Activated B cell treated with CpG ODN at 0.5 μM for 24 hours (primary cell): ENCODE data around the gene LRWD1. TPM values are rescaled to one million over a fixed set of nuclear protein-coding genes. Genes with fewer than 3 reads are reported as not detected.

ENCODE experiments used
- ATAC-seq: fragments of 200-7000 bp; cut with Tn5 transposase; one replicate; pipeline ENCODE4 v1.10.0; 2021; ENCODE audit warnings: low read depth, mild to moderate bottlenecking, moderate library complexity
- CTCF ChIA-PET: fragments of 350-600 bp; sonication (Branson Sonifier 250); formaldehyde crosslinking; loops from one replicate; lab custom pipeline; 2021; ENCODE audit warnings: antibody characterized with exemption; lab: Charles Lee
- POLR2A ChIA-PET: fragments of 350-600 bp; sonication (Branson Sonifier 250); formaldehyde crosslinking; loops from one replicate; lab custom pipeline; 2021; ENCODE audit warnings: antibody characterized with exemption; lab: Charles Lee
- DNase-seq: peaks from one replicate; pipeline ENCODE4 v3.0.0; 2022
- H3K27ac Mint-ChIP-seq: one replicate; pipeline ENCODE4 v1.8.0; 2020; ENCODE audit warnings: mixed read lengths
- H3K27me3 Mint-ChIP-seq: one replicate; pipeline ENCODE4 v1.8.0; 2021; ENCODE audit warnings: mixed read lengths
- H3K36me3 Mint-ChIP-seq: one replicate; pipeline ENCODE4 v1.8.0; 2021; ENCODE audit warnings: low read depth, mixed read lengths
- H3K4me1 Mint-ChIP-seq: one replicate; pipeline ENCODE4 v1.8.0; 2021; ENCODE audit warnings: mixed read lengths
- H3K4me3 Mint-ChIP-seq: one replicate; pipeline ENCODE4 v1.8.0; 2020; ENCODE audit warnings: mild to moderate bottlenecking, mixed read lengths
- H3K9me3 Mint-ChIP-seq: one replicate; pipeline ENCODE4 v1.8.0; 2020; ENCODE audit warnings: mixed read lengths
- CTCF ChIP-seq: fragments of 200-600 bp; IDR thresholded peaks from one replicate; pipeline ENCODE4 v1.8.0; 2022; ENCODE audit warnings: antibody characterized with exemption, mild to moderate bottlenecking
- intact Hi-C: fragments of 100-400 bp; cut with micrococcal nuclease; formaldehyde crosslinking; loops from one replicate; pipeline ENCODE4 v1.15.1; 2024
- total RNA-seq: library from RNA; stranded (reverse); gene quantifications from 2 replicates; pipeline ENCODE4 v1.2.3, GENCODE V29; 2022

Gene LRWD1
- total RNA-seq, 1 donor from 2014 or later: 28.8 TPM

GRCh38 chr7:102468478-102469350, 3.9 kb downstream of the LRWD1 start:
- TF ChIP-seq CTCF: no peak
- H3K4me1 Mint-ChIP-seq: peaks cover 22% of the 10 kb centered on the region
- H3K9me3 Mint-ChIP-seq: no peaks in the 10 kb centered on the region
- peaks cover 38% of the 10 kb centered on the region for H3K36me3 Mint-ChIP-seq
- ChIA-PET CTCF (no interaction called here), POLR2A (interaction anchor here (1.0 kb wide), 1 partner anchor 18 kb away, joined by 3 read pairs; no protein-coding TSS in a partner anchor)
- no peak overlapping the region for H3K27ac Mint-ChIP-seq
- H3K4me3 Mint-ChIP-seq: no peak overlapping the region
- intact Hi-C loops: loop anchor here (5.0 kb wide), 1 partner anchor 181 kb away; the partner anchor contains the start of gene SH2B2
- DNase-seq: no peak
- H3K27me3 Mint-ChIP-seq: no peaks in the 10 kb centered on the region
- ATAC-seq: no peak

- POLR2A ChIA-PET: no interaction called here
These were observed 4.7 kb downstream of the LRWD1 start for GRCh38 chr7:102469351-102469971.

GRCh38 chr7:102469972-102470825, 5.4 kb downstream of the LRWD1 start:
- no peak for DNase-seq
- Mint-ChIP-seq H3K27ac (no peak overlapping the region), H3K4me1 (peaks cover 16% of the 10 kb centered on the region), H3K27me3 (no peaks in the 10 kb centered on the region), H3K36me3 (peaks cover 38% of the 10 kb centered on the region), H3K4me3 (no peak overlapping the region), H3K9me3 (no peaks in the 10 kb centered on the region)
- no peak for ATAC-seq
- ChIA-PET CTCF (interaction anchor here (1.1 to 1.3 kb wide), 2 partner anchors 58 to 69 kb away, joined by 3 read pairs; no protein-coding TSS in a partner anchor), POLR2A (interaction anchor here (1.5 kb wide), 1 partner anchor 38 kb away, joined by 8 read pairs; the partner anchor contains the start of gene ORAI2)
- no peak for TF ChIP-seq CTCF
- intact Hi-C loops: loop anchor here (5.0 kb wide), 1 partner anchor 183 kb away; the partner anchor contains the start of gene SH2B2

More at GRCh38 chr7:102469351-102469971, 4.7 kb downstream of the LRWD1 start:
- no peak for DNase-seq
- H3K4me1 Mint-ChIP-seq: peaks cover 17% of the 10 kb centered on the region
- TF ChIP-seq CTCF: no peak
- no peaks in the 10 kb centered on the region for H3K27me3 Mint-ChIP-seq
- no peak overlapping the region for H3K27ac Mint-ChIP-seq
- H3K4me3 Mint-ChIP-seq: no peak overlapping the region
- intact Hi-C loops: loop anchor here (5.0 kb wide), 1 partner anchor 182 kb away; the partner anchor contains the start of gene SH2B2
- peaks cover 38% of the 10 kb centered on the region for H3K36me3 Mint-ChIP-seq
- no peak for ATAC-seq
- CTCF ChIA-PET: no interaction called here
- no peaks in the 10 kb centered on the region for H3K9me3 Mint-ChIP-seq

- Mint-ChIP-seq H3K4me3 (no peak overlapping the region), H3K9me3 (no peaks in the 10 kb centered on the region), H3K27me3 (no peaks in the 10 kb centered on the region), H3K36me3 (peaks cover 37% of the 10 kb centered on the region), H3K27ac (no peak overlapping the region), H3K4me1 (peaks cover 1% of the 10 kb centered on the region)
- ChIA-PET CTCF (interaction anchor here (1.1 to 1.7 kb wide), 2 partner anchors 60 to 67 kb away, joined by 3 to 5 read pairs; no protein-coding TSS in a partner anchor), POLR2A (interaction anchor here (0.6 to 1.5 kb wide), 3 partner anchors 12 to 1602 kb away, joined by 3 to 8 read pairs (median 3); partner anchors contain the start of gene ORAI2)
- intact Hi-C loops: no loop called here
- DNase-seq (no peak), ATAC-seq (no peak)
- no peak for TF ChIP-seq CTCF
These were observed 7.0 kb downstream of the LRWD1 start for GRCh38 chr7:102471791-102472125.
